ENCODE measurements around the gene P3H1. TPM values are rescaled to one million over a fixed set of nuclear protein-coding genes. Genes with fewer than 3 reads are reported as not detected.
"Not testable (repeated sequence)": the region's sequence is repeated elsewhere in the genome, so short reads cannot be mapped to it uniquely, and the experiment has no call there.

P3H1 gene, protein sequence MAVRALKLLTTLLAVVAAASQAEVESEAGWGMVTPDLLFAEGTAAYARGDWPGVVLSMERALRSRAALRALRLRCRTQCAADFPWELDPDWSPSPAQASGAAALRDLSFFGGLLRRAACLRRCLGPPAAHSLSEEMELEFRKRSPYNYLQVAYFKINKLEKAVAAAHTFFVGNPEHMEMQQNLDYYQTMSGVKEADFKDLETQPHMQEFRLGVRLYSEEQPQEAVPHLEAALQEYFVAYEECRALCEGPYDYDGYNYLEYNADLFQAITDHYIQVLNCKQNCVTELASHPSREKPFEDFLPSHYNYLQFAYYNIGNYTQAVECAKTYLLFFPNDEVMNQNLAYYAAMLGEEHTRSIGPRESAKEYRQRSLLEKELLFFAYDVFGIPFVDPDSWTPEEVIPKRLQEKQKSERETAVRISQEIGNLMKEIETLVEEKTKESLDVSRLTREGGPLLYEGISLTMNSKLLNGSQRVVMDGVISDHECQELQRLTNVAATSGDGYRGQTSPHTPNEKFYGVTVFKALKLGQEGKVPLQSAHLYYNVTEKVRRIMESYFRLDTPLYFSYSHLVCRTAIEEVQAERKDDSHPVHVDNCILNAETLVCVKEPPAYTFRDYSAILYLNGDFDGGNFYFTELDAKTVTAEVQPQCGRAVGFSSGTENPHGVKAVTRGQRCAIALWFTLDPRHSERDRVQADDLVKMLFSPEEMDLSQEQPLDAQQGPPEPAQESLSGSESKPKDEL
- polyA plus RNA-seq = 10 to 100 TPM; 12.9 to 28.1 (median 22.7) TPM

DNA sequence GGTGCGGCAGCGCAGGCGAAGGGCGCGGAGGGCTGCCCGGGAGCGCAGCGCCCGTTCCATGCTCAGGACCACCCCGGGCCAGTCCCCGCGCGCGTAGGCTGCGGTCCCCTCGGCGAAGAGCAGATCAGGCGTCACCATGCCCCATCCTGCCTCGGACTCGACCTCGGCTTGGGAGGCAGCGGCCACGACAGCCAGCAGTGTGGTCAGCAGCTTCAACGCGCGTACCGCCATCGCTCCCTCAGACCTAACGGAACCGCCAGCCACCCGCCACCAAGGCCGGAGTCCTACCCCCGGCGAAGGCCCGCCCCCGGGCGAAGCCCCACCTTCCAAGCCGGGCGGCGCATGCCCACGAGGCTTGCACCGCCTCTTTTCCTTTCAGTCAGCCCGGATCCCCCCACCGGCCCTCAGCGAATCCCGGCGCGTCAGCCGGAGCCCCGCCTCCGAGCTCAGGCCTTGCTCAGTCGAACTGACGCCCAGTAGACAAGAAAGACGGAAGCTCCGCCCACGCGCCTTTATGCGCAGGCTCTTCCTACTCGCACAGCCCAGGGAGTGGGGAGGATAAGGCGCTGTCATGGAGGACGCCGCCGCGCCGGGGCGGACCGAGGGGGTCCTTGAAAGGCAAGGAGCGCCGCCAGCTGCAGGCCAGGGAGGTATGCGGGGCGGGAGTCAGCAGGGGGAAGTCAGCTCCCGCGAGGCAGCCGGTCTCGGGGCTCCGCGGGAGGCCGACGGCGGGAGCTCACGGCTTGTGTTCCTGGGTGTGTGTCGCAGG lies at the start of gene P3H1, which contains the start of gene C1orf50:
TSS of gene P3H1 (minus strand) at position 288 of the 769 bp plus-strand sequence. CDS start at position 231, 57 bp downstream.
TSS of gene C1orf50 (plus strand) at position 509 of the 769 bp plus-strand sequence. CDS start at position 572, 63 bp downstream.
- 0 to 1% (median 0%) methylated on average over 65 to 82 of the region's 82 CpGs for WGBS, 3 donors
- H3K27ac ChIP-seq (ENCODE audit: low read depth, low read length) = peak within 1 kb of the TSS; percentile 52

- 25 to 43% (median 27%) methylated on average over 7 of the region's 7 CpGs for WGBS, 3 donors
- no peak overlapping the region for H3K27ac ChIP-seq (ENCODE audit: low read depth, low read length)
Observed at GRCh38 chr1:42815941-42816584, 49.2 kb upstream of the P3H1 start.

DNA sequence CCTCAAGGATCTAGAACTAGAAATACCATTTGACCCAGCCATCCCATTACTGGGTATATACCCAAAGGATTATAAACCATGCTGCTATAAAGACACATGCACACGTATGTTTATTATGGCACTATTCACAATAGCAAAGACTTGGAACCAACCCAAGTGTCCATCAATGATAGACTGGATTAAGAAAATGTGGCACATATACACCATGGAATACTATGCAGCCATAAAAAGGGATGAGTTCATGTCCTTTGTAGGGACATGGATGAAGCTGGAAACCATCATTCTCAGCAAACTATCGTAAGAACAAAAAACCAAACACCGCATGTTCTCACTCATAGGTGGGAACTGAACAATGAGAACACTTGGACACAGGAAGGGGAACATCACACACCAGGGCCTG lies 48.0 kb upstream of the P3H1 start:
- WGBS, 3 donors = 83 to 100% (median 100%) methylated on average over 1 to 3 of the region's 3 CpGs
- H3K27ac ChIP-seq (ENCODE audit: low read depth, low read length) = not testable (repeated sequence)

DNA sequence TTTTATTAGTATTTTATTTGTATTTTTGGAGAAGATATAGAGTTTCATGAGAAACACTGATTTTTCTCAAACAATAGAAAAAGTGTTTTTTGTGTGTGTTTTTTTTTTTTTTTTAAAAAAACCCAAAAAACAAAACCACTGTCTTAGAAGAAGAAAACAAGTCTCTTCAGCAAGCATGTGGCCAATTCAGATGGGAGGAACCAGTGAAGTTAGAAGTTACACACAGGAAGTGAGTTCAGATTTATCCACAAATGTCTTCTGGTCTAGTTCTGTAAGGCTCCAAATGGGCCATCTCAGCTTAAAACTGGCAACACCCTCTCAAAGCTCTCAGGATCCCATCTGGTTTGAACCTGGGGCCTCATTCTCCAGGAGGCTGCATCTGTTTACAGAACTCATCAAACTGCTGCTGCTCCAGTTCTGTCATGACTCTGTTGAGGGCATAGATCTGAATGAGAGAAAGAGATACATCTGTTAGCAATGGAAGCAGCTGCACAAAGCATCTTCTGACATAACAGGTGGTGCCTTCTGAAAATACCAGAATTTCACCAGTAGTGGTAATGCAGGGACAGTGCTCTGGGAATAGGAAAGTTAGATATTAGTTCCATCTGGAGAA lies 40.3 kb upstream of the P3H1 start:
- H3K27ac ChIP-seq (ENCODE audit: low read depth, low read length) = no peak overlapping the region

GRCh38 chr1:42806593-42806992 lies 39.8 kb upstream of the P3H1 start:
- H3K27ac ChIP-seq (ENCODE audit: low read depth, low read length) = no peak overlapping the region

DNA sequence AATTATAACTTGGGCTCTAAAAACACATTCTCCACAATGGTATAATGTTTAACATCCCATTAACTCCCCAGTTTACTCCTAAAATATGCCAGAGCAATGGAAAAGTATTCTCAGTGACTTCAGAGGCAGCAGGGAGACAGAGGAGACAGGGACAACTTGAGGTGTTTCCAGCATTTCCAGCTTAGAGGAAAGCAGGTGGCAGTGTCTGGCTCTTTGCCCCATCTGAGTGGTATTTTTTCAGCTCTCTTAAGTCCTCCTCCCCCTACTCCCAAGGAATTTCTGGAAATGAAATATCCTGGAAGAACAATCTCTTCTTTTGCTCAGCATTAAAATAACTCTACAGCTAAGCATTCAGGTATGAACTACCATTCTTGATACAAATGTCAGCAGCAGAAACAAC lies 39.3 kb upstream of the P3H1 start:
- no peak overlapping the region for H3K27ac ChIP-seq (ENCODE audit: low read depth, low read length)

More at GRCh38 chr1:42806593-42806992, 39.8 kb upstream of the P3H1 start:
- 88 to 92% (median 89%) methylated on average over 5 of the region's 5 CpGs for WGBS, 3 donors

DNA sequence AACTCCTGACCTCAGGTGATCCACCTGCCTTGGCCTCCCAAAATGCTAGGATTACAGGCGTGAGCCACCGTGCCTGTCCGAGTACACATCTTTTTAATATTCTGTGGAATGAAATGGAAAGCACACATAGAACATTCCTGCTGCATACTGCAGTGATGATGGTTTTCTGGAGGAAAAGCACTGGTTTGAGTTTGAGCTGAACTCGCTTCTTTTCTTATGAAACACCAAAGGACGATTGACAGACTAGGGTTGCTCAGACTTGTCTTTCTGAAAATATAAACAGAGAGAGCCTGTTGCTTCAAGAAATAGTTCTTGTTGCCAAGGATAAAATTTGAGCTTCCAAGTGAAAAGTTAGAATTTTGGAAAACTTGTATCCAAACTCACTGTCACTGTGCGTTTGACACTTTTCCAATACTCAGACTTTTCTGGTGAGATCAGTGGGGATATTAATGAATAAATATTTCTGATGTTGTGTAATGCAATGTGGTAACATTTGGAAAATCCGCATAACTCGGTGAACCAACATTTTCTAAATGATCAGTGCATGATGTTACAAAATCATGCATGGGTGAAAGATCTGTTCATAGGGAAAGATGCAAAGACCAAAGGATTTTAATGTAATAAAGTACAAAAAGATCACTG lies 35.1 kb upstream of the P3H1 start:
- no peak overlapping the region for H3K27ac ChIP-seq (ENCODE audit: low read depth, low read length)
- 70 to 87% (median 78%) methylated on average over 8 of the region's 8 CpGs for WGBS, 3 donors

- H3K27ac ChIP-seq (ENCODE audit: low read depth, low read length) = no peak overlapping the region
- WGBS, 3 donors = 82 to 92% (median 83%) methylated on average over 5 of the region's 5 CpGs
Observed at GRCh38 chr1:42797979-42798378, 31.2 kb upstream of the P3H1 start.

DNA sequence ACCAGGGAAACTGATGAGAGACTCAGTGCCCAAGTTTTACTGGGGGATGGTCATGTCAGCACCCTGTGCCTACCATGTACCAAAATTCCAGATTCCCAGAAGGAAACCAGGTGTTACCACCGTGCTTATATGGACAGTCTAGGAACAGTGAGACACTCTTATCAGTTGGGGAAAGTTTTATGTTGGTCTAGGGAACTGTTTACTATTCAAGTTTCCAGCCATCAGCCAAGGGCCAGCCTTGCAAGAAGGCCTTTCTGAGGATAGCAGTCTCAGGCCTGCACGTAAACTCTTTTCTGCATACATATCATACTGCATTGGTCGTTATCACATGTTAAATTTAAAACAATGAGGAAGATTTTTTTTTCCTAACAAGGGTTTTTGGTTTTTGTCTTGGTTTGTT lies 30.6 kb upstream of the P3H1 start:
- H3K27ac ChIP-seq (ENCODE audit: low read depth, low read length) = no peak overlapping the region
- 63 to 88% (median 86%) methylated on average over 3 of the region's 3 CpGs for WGBS, 3 donors

GRCh38 chr1:42793824-42794223 lies 27.0 kb upstream of the P3H1 start:
- WGBS, 3 donors = 70 to 97% (median 82%) methylated on average over 2 of the region's 2 CpGs
- no peak overlapping the region for H3K27ac ChIP-seq (ENCODE audit: low read depth, low read length)

- 91 to 100% (median 98%) methylated on average over 1 of the region's 1 CpG for WGBS, 3 donors
- no peak overlapping the region for H3K27ac ChIP-seq (ENCODE audit: low read depth, low read length)
Observed at GRCh38 chr1:42788021-42788420, 21.2 kb upstream of the P3H1 start.

DNA sequence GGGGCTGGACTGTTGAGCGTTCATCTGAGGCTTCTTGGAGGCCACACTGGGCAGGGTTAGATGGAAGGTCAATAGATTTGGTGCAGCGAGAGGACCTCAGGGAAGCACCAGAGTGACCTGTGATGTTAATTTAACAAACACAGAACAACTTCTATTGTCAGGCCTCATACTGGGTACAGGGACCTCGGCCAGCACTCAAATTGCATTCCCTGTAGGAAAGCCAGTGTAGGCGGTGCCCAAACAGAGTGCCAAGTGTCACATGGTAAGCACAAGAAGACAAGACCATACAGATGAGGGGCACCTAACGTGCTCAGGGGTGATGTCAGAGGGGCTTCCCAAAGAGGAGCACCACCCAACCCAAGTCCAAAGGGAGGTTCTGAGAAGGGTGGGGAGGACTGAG lies 19.3 kb upstream of the P3H1 start:
- no peak overlapping the region for H3K27ac ChIP-seq (ENCODE audit: low read depth, low read length)
- WGBS, 3 donors = 87 to 92% (median 92%) methylated on average over 5 of the region's 5 CpGs

GRCh38 chr1:42784946-42785693 lies 18.3 kb upstream of the P3H1 start, which contains the start of gene TMEM269:
TSS of gene TMEM269 (plus strand) at chr1:42784991. CDS start at chr1:42789894, 4,903 bp downstream.
- 8 to 10% (median 9%) methylated on average over 47 to 54 of the region's 54 CpGs for WGBS, 3 donors
- H3K27ac ChIP-seq (ENCODE audit: low read depth, low read length) = no peak within 1 kb of the TSS

- H3K27ac ChIP-seq (ENCODE audit: low read depth, low read length) = no peak overlapping the region
- 82 to 89% (median 86%) methylated on average over 18 of the region's 18 CpGs for WGBS, 3 donors
Observed at GRCh38 chr1:42784547-42784945, 17.7 kb upstream of the P3H1 start.

DNA sequence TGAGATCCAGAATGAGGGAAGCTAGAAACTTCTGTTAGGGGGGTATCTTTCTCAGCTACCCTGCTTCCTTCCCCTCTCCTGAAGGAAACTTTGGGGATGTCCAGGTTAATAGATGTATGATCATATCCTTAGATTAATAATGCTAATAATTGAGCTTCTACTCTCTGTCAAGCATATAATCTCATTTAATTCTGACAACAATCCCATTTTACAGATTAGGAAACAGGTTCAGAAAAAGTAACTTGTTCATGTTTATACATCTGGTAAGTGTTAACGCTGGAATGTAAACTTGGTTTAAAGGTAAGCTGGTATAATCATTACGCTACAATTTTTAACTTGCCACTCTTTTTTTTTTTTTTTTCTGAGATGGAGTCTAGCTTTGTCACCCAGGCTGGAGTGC lies 16.3 kb upstream of the P3H1 start:
- 96 to 100% (median 98%) methylated on average over 2 of the region's 2 CpGs for whole genome bisulfite sequencing, 3 donors
- no peak overlapping the region for H3K27ac ChIP-seq (ENCODE audit: low read depth, low read length)

DNA sequence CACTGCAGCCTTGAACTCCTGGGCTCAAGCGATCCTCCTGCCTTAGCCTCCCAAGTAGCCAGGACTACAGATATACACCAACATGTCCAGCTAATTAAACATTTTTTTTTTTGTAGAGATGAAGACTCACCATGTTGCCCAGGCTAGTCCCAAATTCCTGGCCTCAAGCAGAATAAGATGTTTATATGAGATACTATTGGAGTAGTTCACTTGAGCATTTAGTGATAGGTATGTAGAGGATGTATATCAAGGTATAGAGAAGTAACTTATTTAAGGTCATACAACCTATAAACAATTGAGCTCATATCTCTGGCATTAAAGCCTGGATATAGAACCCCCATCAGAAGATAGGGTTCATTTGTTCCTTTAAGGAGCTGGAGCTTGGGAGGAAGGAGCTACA lies 13.3 kb upstream of the P3H1 start:
- WGBS, 3 donors = 98 to 100% (median 100%) methylated on average over 1 of the region's 1 CpG
- no peak overlapping the region for H3K27ac ChIP-seq (ENCODE audit: low read depth, low read length)

DNA sequence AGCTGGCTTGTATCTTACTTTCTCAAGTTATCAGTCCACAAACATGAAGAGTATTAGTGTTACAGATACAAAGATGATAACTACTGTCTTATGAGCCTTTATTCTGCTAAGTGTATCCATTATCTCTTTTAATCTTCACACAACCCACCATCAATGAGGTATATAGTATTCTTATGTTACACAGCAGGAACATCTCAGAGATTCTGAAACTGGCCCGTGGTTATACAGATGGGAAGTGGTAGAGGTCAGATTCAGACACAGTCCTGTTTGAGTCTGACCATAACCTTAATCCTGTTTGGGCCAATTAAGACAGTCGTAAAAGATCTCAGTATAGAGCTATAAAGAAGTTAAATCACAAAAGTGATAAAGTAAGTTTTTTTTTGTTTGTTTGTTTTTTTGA lies 12.9 kb upstream of the P3H1 start:
- no peak overlapping the region for H3K27ac ChIP-seq (ENCODE audit: low read depth, low read length)
- 71 to 89% (median 75%) methylated on average over 2 of the region's 2 CpGs for WGBS, 3 donors
